ENCODE measurements around the gene KRTAP12-2.
"Not testable (repeated sequence)": the region's sequence is repeated elsewhere in the genome, so short reads cannot be mapped to it uniquely, and the experiment has no call there.

KRTAP12-2 gene

DNA sequence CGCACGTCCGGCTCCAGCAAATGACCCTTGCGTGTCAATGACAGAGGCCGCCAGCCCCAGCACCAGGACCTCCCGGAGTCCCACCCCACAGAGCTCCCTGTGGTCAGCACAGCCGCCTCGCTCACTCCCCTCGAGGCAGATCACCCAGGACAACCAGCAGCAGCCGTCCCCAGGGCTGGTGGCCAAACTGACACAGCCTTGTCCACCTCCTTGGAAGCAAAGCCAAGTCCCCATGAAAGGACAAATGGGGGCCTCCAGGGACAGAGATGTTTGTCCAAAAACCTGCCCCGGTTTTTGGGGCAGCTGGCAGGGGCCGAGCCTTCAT, 27.4 kb downstream of the KRTAP12-2 start:
- H3K36me3 Mint-ChIP-seq, result peaks cover 0 to 13% of the 10 kb centered on the region in 2 donors
- no peak overlapping the region for H3K4me3 Mint-ChIP-seq
- DNase-seq (no peak), ATAC-seq (replicated peaks) (no peak)
- no peaks in the 10 kb centered on the region for H3K4me1 Mint-ChIP-seq
- H3K27ac Mint-ChIP-seq, result no peak overlapping the region
- H3K27me3 Mint-ChIP-seq, result peaks cover 48 to 50% of the 10 kb centered on the region in 2 donors
- H3K9me3 Mint-ChIP-seq, result peaks cover 17 to 22% of the 10 kb centered on the region in 2 donors

DNA sequence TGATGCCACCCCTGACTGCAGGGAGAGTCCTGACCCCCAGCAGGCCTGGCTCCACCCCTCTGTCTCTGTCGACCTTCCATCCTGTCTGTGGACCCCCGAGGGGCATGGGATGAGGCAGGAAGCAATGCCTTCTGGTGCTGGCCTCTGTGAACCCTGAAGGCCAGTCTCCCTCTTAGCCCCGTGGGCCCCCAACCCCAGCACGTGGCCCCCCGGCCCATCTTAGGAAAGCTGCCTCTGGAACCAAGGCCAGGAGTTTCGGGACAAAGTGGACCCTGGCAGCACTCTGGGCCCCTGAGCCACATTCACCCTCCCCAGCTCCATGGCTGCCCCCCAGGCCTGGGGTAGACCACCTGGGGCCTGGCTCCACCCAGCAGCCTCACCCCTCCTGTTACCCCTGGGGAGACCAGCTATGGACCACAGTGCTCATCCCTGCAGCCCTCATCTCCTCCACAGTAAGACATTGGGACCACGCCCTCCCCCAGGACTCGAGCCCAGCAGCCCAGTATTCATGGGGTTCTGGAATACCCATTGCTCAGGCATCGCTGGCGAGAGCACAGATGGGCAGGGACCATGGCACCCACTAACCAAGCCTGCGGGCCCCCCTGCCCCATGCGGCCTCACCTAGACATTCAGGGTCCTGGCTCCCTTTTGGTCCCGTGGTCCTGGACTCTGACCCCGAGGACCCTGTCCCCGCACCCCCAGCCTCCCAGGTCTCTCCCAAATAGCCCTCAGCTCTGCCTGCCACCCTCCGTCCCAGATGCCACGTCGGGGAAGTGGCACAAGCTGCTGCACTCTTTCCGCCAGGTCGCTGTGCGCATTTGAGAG, 28.0 kb downstream of the KRTAP12-2 start:
- Mint-ChIP-seq H3K27me3 (peaks cover 48 to 50% of the 10 kb centered on the region in 2 donors), H3K9me3 (peaks cover 12 to 18% of the 10 kb centered on the region in 2 donors)
- not testable (repeated sequence) for ATAC-seq (replicated peaks); H3K27ac Mint-ChIP-seq; DNase-seq; H3K4me1 Mint-ChIP-seq; H3K4me3 Mint-ChIP-seq; H3K36me3 Mint-ChIP-seq

- H3K27ac Mint-ChIP-seq; DNase-seq; H3K36me3 Mint-ChIP-seq; H3K4me3 Mint-ChIP-seq; ATAC-seq (replicated peaks); H3K4me1 Mint-ChIP-seq: not testable (repeated sequence)
- Mint-ChIP-seq H3K27me3 (peaks cover 48 to 50% of the 10 kb centered on the region in 2 donors), H3K9me3 (peaks cover 12 to 16% of the 10 kb centered on the region in 2 donors)
Measured at GRCh38 chr21:44637851-44638348, 28.8 kb downstream of the KRTAP12-2 start.

DNA sequence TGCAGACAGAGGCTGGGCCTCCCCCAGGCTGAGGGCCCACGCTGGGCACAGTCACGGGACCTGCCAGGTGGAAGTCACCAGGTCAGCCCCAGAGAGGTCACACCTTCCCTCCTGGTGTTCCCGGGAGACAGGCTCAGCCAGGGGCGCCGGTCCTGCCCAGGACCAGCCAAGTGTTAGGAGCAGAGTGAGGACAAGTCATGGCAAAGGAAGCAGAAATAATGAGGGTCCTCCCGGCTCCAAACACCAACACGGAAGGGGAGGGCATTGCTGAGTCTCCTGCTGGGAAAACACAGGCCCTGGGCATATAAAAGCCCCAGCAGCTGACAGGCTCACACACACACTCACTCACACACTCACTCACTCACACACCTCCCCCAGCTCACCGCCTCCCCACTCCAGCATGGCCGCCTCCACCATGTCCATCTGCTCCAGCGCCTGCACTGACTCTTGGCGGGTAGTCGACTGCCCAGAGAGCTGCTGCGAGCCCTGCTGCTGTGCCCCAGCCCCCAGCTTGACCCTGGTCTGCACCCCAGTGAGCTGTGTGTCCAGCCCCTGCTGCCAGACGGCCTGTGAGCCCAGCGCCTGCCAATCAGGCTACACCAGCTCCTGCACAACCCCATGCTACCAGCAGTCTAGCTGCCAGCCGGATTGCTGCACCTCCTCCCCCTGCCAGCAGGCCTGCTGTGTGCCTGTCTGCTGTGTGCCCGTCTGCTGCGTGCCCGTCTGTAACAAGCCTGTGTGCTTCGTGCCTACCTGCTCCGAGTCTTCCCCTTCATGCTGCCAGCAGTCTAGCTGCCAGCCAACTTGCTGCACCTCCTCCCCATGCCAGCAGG, 29.5 kb downstream of the KRTAP12-2 start, which contains the start of gene KRTAP10-10:
KRTAP10-10 (plus strand) TSS at position 339 of the 833 bp plus-strand sequence; CDS start at position 401, 62 bp downstream.
- Mint-ChIP-seq H3K4me3 (no peak within 1 kb of the TSS), H3K36me3 (peaks cover 0 to 10% of the 10 kb centered on the region in 2 donors), H3K27ac (no peak within 1 kb of the TSS), H3K9me3 (peaks cover 16 to 19% of the 10 kb centered on the region in 2 donors), H3K27me3 (peaks cover 48 to 50% of the 10 kb centered on the region in 2 donors), H3K4me1 (no peaks in the 10 kb centered on the region)
- ATAC-seq (replicated peaks) (no peak), DNase-seq (no peak)

DNA sequence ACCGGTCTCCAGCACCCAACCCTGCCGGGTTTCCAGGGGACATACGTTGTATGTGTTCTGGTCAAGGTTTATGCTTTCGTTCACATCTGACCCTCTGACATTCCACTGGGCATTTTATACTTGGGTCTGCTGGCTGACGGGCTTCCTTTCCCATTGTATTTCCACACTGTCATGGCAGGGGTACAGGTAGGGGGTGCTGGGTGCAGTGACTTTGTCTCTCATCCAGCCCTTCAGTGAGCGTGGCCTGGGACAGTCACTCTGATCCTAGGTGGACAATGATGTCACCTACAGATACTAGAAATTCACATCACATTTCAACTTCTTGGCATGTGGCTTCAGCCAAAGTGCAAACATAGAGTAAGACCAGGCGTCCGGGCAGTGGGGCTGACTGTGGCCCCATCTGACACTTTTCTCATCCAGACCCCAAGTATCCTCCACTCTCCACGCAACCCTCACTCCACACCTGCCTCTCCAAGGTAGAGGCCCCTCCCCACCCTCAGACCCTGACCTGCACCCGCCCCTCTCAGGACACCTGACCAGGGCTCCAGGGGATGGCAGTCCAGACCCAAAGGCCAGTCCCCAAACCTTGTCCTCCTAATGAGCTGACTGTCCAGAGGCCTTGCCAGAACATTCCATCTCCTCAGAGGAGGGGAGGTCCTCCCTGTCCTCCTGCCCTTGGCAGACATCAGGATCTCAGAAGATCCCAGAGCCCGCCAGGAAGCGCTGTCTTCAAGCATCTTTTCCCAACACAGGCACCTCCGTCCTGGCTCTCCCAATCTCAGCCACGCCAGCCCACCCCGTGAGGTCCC, 30.3 kb downstream of the KRTAP12-2 start:
- H3K27ac Mint-ChIP-seq, result no peak overlapping the region
- no peaks in the 10 kb centered on the region for H3K4me1 Mint-ChIP-seq
- no peak overlapping the region for H3K4me3 Mint-ChIP-seq
- ATAC-seq (replicated peaks) (no peak), DNase-seq (no peak)
- peaks cover 21 to 22% of the 10 kb centered on the region in 2 donors for H3K9me3 Mint-ChIP-seq
- peaks cover 48 to 50% of the 10 kb centered on the region in 2 donors for H3K27me3 Mint-ChIP-seq
- H3K36me3 Mint-ChIP-seq, result peaks cover 2 to 13% of the 10 kb centered on the region in 2 donors

- H3K27me3 Mint-ChIP-seq, result peaks cover 22 to 28% of the 10 kb centered on the region in 2 donors
- H3K36me3 Mint-ChIP-seq, result peaks cover 2 to 15% of the 10 kb centered on the region in 2 donors
- DNase-seq (no peak), ATAC-seq (replicated peaks) (no peak)
- H3K27ac Mint-ChIP-seq, result no peak overlapping the region
- H3K4me1 Mint-ChIP-seq, result peaks cover 6 to 11% of the 10 kb centered on the region in 2 donors
- H3K9me3 Mint-ChIP-seq, result peaks cover 24 to 25% of the 10 kb centered on the region in 2 donors
- no peak overlapping the region for H3K4me3 Mint-ChIP-seq
Measured at GRCh38 chr21:44632067-44632466, 34.7 kb downstream of the KRTAP12-2 start.

DNA sequence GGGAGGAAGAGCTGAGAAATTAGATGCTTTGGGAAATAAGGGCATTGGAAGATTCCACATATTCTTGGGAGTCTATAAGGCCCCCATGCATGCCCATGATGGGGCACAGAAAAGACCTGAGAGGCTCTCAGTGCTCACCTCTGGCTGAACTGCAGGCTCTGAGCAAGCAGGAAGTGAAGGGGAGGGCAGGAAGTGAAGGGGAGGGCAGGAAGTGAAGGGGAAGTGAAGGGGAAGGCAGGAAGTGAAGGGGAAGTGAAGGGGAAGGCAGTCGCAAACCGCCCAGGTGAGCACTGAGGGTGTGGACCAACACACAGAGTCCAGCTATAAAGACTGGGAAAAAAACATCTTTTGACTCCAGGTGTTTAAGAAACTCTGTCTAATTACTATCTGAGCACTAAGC, 36.3 kb downstream of the KRTAP12-2 start:
- Mint-ChIP-seq H3K9me3 (peaks cover 24 to 25% of the 10 kb centered on the region in 2 donors), H3K27me3 (peaks cover 13 to 19% of the 10 kb centered on the region in 2 donors), H3K36me3 (peaks cover 2 to 15% of the 10 kb centered on the region in 2 donors), H3K27ac (no peak overlapping the region), H3K4me1 (peaks cover 6 to 11% of the 10 kb centered on the region in 2 donors), H3K4me3 (no peak overlapping the region)
- DNase-seq, result no peak
- no peak for ATAC-seq (replicated peaks)

DNA sequence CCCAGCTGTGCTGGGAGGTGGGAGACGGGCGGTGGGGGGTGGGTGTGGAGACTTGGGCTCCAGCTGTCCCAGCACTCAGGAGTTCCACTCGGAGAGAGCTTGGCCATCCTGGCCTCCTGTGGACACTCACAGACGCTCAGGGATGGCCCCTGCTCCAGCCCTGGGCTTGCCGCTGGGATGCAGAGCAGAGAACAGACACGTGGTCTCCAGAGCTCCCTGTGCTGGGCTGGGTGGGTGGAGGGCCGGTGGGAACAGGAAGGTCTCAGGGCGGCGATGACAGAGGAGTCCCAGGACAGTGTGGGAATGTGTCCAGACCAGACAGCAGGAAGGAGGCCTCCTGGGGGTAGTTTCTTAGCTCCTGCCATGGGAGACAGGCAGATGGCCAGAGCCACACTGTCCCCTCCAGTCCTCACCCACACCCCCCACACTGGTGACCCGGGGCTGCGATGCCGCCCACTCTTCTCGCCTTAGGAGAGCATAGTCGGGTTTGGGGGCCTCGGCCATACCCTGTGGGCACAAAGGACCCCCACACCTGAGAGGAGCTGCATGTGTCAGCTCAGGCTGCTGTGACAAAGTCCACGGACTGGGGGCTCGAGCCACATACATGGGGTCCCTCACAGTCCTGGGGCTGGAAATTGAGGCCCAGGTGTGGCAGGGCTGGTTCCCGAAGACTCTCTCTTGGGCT, 37.9 kb downstream of the KRTAP12-2 start:
- Mint-ChIP-seq H3K4me1 (peaks cover 6 to 11% of the 10 kb centered on the region in 2 donors), H3K27ac (no peak overlapping the region), H3K9me3 (peaks cover 32 to 35% of the 10 kb centered on the region in 2 donors), H3K27me3 (peaks cover 17 to 26% of the 10 kb centered on the region in 2 donors), H3K4me3 (no peak overlapping the region), H3K36me3 (peaks cover 5 to 25% of the 10 kb centered on the region in 2 donors)
- ATAC-seq (replicated peaks) (no peak), DNase-seq (no peak)

GRCh38 chr21:44627831-44628233, 38.9 kb downstream of the KRTAP12-2 start:
- not testable (repeated sequence) for ATAC-seq (replicated peaks); DNase-seq; H3K27ac Mint-ChIP-seq; H3K4me3 Mint-ChIP-seq
- H3K36me3 Mint-ChIP-seq, result peaks cover 7 to 29% of the 10 kb centered on the region in 2 donors
- peaks cover 6 to 11% of the 10 kb centered on the region in 2 donors for H3K4me1 Mint-ChIP-seq
- H3K27me3 Mint-ChIP-seq, result peaks cover 24 to 31% of the 10 kb centered on the region in 2 donors
- peaks cover 36 to 44% of the 10 kb centered on the region in 2 donors for H3K9me3 Mint-ChIP-seq

- Mint-ChIP-seq H3K9me3 (peaks cover 37 to 47% of the 10 kb centered on the region in 2 donors), H3K27me3 (peaks cover 24 to 31% of the 10 kb centered on the region in 2 donors)
- H3K27ac Mint-ChIP-seq, result not testable (repeated sequence)
Measured at GRCh38 chr21:44627181-44627822, 39.4 kb downstream of the KRTAP12-2 start.

GRCh38 chr21:44626673-44627143, 40.0 kb downstream of the KRTAP12-2 start, which contains the start of gene KRTAP10-9:
Gene KRTAP10-9, plus strand, starts transcription at chr21:44627093. Its CDS starts 79 bp downstream, at chr21:44627172.
- Mint-ChIP-seq H3K27me3 (peaks cover 24 to 30% of the 10 kb centered on the region in 2 donors), H3K4me3 (no peak within 1 kb of the TSS), H3K36me3 (peaks cover 7 to 28% of the 10 kb centered on the region in 2 donors), H3K27ac (no peak within 1 kb of the TSS), H3K4me1 (peaks cover 6 to 11% of the 10 kb centered on the region in 2 donors), H3K9me3 (peaks cover 33 to 43% of the 10 kb centered on the region in 2 donors)
- DNase-seq (no peak), ATAC-seq (replicated peaks) (no peak)

More at GRCh38 chr21:44627181-44627822, 39.4 kb downstream of the KRTAP12-2 start:
- Mint-ChIP-seq H3K36me3 (peaks cover 7 to 29% of the 10 kb centered on the region in 2 donors), H3K4me1 (peaks cover 6 to 11% of the 10 kb centered on the region in 2 donors)
- not testable (repeated sequence) for DNase-seq; ATAC-seq (replicated peaks); H3K4me3 Mint-ChIP-seq

GRCh38 chr21:44626262-44626661, 40.5 kb downstream of the KRTAP12-2 start:
- peaks cover 31 to 39% of the 10 kb centered on the region in 2 donors for H3K9me3 Mint-ChIP-seq
- no peak overlapping the region for H3K27ac Mint-ChIP-seq
- no peak overlapping the region for H3K4me3 Mint-ChIP-seq
- DNase-seq (no peak), ATAC-seq (replicated peaks) (no peak)
- peaks cover 24 to 28% of the 10 kb centered on the region in 2 donors for H3K27me3 Mint-ChIP-seq
- H3K36me3 Mint-ChIP-seq, result peaks cover 5 to 24% of the 10 kb centered on the region in 2 donors
- H3K4me1 Mint-ChIP-seq, result peaks cover 6 to 11% of the 10 kb centered on the region in 2 donors

All from stimulated activated naive B cell treated with anti-CD40 and anti-IgM and Interleukin-4, amounts not matched to agents 10 μg/mL and 1 μg/mL and 100 μg/mL, for 72 hours (primary cell).